ENCODE results near the gene MEIS2. TPM values are rescaled to one million over a fixed set of nuclear protein-coding genes. Genes with fewer than 3 reads are reported as not detected.
"Not testable (repeated sequence)": the region's sequence is repeated elsewhere in the genome, so short reads cannot be mapped to it uniquely, and the experiment has no call there.

The MEIS2 gene
- total and polyA plus RNA-seq, 8 donors, result 3.9 to 77.7 (median 25.9) TPM

DNA sequence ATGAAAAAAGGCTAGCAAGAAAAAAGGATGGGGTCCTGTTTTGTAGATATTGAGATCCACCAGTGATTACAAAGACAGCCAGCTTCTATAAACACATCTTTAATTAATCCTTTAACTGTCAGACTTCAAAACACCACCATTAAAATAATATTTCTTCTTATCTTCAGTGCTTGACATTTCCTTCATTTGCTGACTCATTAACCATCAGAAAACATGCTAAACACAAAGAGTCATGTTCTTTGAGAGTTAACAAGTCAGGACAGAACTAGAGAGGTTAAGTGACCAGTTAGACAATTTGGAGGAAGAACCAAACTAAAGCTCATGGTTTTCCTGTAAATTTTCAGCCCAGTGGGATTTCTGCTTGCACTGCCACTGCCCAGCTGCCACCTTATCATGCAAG is 111.4 kb downstream of the MEIS2 start:
- TF ChIP-seq POLR2AphosphoS5 (IDR thresholded peaks at IDR 0.05) (no peak), POLR2A (IDR thresholded peaks at IDR 0.05) (no peak), EP300 (IDR thresholded peaks at IDR 0.05) (no peak)
- TF ChIP-seq, protein P1, sequence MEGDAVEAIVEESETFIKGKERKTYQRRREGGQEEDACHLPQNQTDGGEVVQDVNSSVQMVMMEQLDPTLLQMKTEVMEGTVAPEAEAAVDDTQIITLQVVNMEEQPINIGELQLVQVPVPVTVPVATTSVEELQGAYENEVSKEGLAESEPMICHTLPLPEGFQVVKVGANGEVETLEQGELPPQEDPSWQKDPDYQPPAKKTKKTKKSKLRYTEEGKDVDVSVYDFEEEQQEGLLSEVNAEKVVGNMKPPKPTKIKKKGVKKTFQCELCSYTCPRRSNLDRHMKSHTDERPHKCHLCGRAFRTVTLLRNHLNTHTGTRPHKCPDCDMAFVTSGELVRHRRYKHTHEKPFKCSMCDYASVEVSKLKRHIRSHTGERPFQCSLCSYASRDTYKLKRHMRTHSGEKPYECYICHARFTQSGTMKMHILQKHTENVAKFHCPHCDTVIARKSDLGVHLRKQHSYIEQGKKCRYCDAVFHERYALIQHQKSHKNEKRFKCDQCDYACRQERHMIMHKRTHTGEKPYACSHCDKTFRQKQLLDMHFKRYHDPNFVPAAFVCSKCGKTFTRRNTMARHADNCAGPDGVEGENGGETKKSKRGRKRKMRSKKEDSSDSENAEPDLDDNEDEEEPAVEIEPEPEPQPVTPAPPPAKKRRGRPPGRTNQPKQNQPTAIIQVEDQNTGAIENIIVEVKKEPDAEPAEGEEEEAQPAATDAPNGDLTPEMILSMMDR (IDR thresholded peaks at IDR 0.05), result no peak
- H3K4me1 ChIP-seq, result peaks cover 0 to 24% (median 7%) of the 10 kb centered on the region in 4 donors
- intact Hi-C loops (cut with DNase I; ENCODE audit: low total_unique reads), result no loop called here
- H3K9me3 ChIP-seq, result peaks cover 0 to 7% (median 3%) of the 10 kb centered on the region in 4 donors
- H3K36me3 ChIP-seq, result no peaks in the 10 kb centered on the region
- no peaks in the 10 kb centered on the region for H3K27me3 ChIP-seq
- no peak overlapping the region for H3K27ac ChIP-seq
- H3K4me3 ChIP-seq, result no peak overlapping the region
- no peak for DNase-seq

DNA sequence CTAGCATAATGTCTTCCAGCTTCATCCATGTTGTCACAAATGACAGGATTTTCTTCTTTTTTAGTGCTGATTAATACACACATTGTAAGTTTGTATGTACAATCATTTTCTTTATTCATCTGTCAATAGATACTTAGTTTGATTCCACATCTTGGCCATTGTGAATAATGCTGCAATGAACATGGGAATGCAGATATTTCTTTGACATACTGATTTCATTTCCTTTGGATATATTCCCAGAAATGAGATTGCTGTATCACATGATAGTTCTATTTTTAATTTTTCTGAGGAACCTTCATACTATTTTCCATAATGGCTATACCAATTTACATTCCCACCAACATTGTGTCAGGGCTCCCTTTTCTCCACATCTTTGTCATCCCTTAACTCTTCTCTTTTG is 117.9 kb downstream of the MEIS2 start:
- H3K4me1 ChIP-seq, result peaks cover 0 to 9% (median 6%) of the 10 kb centered on the region in 4 donors
- H3K9me3 ChIP-seq, result peaks cover 0 to 16% (median 3%) of the 10 kb centered on the region in 4 donors
- no peaks in the 10 kb centered on the region for H3K27me3 ChIP-seq
- TF ChIP-seq EP300 (IDR thresholded peaks at IDR 0.05), result no peak
- H3K4me3 ChIP-seq, result no peak overlapping the region
- DNase-seq, result no peak
- intact Hi-C loops (cut with DNase I; ENCODE audit: low total_unique reads), result no loop called here
- H3K27ac ChIP-seq, result no peak overlapping the region
- H3K36me3 ChIP-seq, result no peaks in the 10 kb centered on the region

- H3K27me3 ChIP-seq; H3K36me3 ChIP-seq; intact Hi-C loops (cut with DNase I; ENCODE audit: low total_unique reads); H3K27ac ChIP-seq; DNase-seq; H3K4me3 ChIP-seq: not testable (repeated sequence)
- WGBS, 5 donors, result 94 to 99% (median 96%) methylated on average over 2 of the region's 2 CpGs
- peaks cover 0 to 11% (median 7%) of the 10 kb centered on the region in 4 donors for H3K4me1 ChIP-seq
- peaks cover 0 to 16% (median 3%) of the 10 kb centered on the region in 4 donors for H3K9me3 ChIP-seq
These were observed 120.1 kb downstream of the MEIS2 start for GRCh38 chr15:36980281-36980680.

- intact Hi-C loops (cut with DNase I; ENCODE audit: low total_unique reads), result no loop called here
- Histone ChIP-seq H3K27me3 (no peaks in the 10 kb centered on the region), H3K36me3 (no peaks in the 10 kb centered on the region), H3K27ac (no peak overlapping the region), H3K4me1 (peaks cover 0 to 14% (median 9%) of the 10 kb centered on the region in 4 donors), H3K9me3 (peaks cover 0 to 5% (median 0%) of the 10 kb centered on the region in 4 donors), H3K4me3 (no peak overlapping the region)
- 89 to 100% (median 95%) methylated on average over 1 of the region's 1 CpG for WGBS, 5 donors
- no peak for DNase-seq
- TF ChIP-seq POLR2AphosphoS5 (IDR thresholded peaks at IDR 0.05) (no peak), POLR2A (IDR thresholded peaks at IDR 0.05) (no peak), EP300 (IDR thresholded peaks at IDR 0.05) (no peak)
- TF ChIP-seq, protein P1 (IDR thresholded peaks at IDR 0.05), result no peak
These were observed 121.7 kb downstream of the MEIS2 start for GRCh38 chr15:36978625-36979024.

- intact Hi-C loops (cut with DNase I; ENCODE audit: low total_unique reads), result no loop called here
- DNase-seq, result no peak
- H3K27me3 ChIP-seq, result no peaks in the 10 kb centered on the region
- H3K4me1 ChIP-seq, result peaks cover 0 to 14% (median 9%) of the 10 kb centered on the region in 4 donors
- H3K9me3 ChIP-seq, result peaks cover 0 to under 1% (median 0%) of the 10 kb centered on the region in 4 donors
- TF ChIP-seq POLR2A (IDR thresholded peaks at IDR 0.05) (no peak), POLR2AphosphoS5 (IDR thresholded peaks at IDR 0.05) (no peak), EP300 (IDR thresholded peaks at IDR 0.05) (no peak)
- TF ChIP-seq, protein P1 (IDR thresholded peaks at IDR 0.05), result no peak
- H3K36me3 ChIP-seq, result no peaks in the 10 kb centered on the region
- WGBS, 5 donors, result 69 to 97% (median 83%) methylated on average over 1 of the region's 1 CpG
- H3K27ac ChIP-seq, result no peak overlapping the region
- no peak overlapping the region for H3K4me3 ChIP-seq
These were observed 122.2 kb downstream of the MEIS2 start for GRCh38 chr15:36978126-36978525.

Measured in stomach (tissue), 9 donors.